GM10847 (cell line): ENCODE results near the gene ADM.

ENCODE experiments used
- POLR2A ChIP-seq: IDR thresholded peaks from 2 replicates; pipeline ENCODE4 v1.6.1; 2011; ENCODE audit not compliant: insufficient read length; ENCODE audit errors: extremely low read depth

Gene ADM

DNA sequence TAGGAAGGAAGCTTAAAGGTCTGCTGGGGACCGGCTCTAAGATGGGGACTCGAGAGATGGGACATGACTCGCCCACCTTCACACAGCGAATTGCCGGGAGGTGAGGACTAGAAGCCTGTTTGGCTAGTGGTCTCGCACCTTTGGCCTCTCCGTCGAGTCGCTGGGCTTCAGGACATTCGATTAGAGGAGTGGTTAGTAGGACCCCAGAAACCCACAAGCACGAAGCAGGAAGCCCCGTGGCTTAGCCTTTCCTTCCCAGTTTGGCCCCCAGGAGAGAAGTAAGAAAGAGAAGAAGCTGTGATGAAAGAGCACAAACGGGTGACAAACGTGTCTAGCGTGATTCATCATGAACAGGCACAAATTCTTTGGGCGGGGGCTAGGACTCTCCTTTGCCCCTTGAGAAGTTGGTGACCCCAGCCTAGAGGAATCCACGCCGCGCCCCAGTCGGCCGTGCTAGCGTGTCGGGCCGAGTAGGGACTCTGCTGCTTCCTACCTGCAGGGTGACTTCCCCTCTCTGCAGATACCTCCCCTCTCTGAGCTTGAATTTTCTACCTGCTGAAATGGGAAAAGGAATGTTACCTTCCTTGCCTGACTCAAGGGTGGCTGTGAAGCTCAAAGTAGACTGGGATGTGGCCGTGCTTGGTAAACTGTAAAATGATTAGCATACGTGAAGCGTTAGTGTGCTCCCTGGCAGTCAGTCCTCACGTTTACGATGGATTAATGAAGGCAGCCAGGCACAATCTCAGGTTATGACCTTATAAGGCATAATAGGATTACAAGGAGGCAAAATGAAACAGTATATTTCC is 1.1 kb upstream of the ADM start:
- no peak for TF ChIP-seq POLR2A

DNA sequence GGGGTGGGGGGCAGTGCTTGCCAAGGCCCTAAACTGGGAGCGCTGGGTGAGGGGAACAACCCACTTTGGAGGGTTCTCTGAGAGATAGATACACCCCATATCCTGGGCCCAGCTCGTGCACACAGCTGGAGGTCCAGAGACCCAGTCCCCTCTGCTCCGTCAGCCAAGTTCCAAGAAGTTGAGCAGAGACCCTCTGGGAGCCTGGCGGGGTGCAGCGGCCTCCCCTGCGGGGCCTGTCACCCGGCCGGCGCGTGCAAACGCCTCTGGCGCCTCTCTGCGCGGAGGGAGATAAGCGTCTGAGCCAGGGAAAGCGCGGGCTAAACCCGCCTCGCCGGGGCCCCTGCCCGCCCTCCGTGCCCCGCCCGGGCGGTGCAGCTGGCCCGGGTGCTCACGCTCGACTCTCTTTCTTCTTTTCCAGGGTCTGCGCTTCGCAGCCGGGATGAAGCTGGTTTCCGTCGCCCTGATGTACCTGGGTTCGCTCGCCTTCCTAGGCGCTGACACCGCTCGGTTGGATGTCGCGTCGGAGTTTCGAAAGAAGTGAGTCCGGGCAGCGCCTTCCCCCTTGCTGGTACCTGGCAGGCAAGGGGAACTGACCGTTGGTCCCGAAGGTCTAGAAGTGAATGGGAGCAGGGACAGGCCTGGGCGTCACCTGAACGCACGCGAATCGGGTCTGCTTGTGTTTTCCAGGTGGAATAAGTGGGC is 540 bp downstream of the ADM start:
- TF ChIP-seq POLR2A: no peak

DNA sequence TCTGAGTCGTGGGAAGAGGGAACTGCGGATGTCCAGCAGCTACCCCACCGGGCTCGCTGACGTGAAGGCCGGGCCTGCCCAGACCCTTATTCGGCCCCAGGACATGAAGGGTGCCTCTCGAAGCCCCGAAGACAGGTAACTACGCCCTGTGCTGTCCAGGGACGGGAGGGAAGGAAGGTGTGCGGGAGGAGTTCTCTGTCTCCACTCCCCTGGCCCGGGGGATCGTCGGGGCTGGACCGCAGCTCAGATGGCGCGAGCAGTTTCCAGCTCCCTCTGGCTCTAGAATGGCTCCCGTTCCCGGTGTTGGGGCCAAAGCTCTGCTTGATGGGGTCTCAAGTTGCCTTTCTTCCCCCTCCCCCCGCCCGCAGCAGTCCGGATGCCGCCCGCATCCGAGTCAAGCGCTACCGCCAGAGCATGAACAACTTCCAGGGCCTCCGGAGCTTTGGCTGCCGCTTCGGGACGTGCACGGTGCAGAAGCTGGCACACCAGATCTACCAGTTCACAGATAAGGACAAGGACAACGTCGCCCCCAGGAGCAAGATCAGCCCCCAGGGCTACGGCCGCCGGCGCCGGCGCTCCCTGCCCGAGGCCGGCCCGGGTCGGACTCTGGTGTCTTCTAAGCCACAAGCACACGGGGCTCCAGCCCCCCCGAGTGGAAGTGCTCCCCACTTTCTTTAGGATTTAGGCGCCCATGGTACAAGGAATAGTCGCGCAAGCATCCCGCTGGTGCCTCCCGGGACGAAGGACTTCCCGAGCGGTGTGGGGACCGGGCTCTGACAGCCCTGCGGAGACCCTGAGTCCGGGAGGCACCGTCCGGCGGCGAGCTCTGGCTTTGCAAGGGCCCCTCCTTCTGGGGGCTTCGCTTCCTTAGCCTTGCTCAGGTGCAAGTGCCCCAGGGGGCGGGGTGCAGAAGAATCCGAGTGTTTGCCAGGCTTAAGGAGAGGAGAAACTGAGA is 1.4 kb downstream of the ADM start:
- TF ChIP-seq POLR2A: no peak

DNA sequence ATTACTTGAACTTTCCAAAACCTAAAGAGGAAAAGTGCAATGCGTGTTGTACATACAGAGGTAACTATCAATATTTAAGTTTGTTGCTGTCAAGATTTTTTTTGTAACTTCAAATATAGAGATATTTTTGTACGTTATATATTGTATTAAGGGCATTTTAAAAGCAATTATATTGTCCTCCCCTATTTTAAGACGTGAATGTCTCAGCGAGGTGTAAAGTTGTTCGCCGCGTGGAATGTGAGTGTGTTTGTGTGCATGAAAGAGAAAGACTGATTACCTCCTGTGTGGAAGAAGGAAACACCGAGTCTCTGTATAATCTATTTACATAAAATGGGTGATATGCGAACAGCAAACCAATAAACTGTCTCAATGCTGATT is 2.1 kb downstream of the ADM start:
- TF ChIP-seq POLR2A: no peak

DNA sequence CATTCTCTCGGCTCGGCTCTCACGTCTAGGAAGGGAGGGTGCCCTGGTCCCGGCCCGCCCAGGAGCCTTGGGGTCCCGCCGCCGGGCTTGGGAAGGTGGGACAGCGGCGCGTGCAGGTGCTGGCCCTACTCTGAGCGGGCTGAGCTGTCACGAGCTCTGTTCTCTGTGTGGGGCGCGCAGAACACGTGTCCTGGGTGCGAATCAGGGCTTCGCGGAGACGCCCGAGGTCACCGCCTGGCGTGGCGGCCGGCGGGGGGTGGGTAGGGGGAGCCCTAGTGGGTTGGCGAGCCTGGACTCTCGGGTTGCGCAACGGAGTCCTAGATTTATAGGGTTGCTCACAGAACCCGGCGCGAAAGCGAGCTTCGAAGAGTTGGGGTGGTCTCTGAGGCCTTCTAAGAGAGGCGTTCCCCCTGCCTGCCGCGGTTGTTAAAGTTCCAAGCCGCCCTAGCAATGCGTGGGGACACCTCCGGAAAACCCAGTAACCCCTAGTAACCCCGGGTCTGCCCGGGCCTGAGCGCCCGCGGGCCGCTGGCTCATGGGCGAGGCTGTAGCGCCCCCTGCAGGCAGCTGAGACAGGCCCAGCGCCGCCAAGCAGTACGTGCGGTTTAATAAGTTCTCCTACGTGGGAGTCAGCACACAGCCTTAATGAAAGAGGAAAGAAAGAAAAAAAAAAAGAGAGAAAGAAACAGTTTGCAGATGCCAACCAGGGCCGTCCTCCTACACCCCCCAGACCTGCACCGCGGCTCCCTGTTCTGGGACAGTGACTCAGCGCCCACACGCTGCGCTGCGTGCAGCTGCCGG is 2.7 kb downstream of the ADM start:
- TF ChIP-seq POLR2A: no peak

DNA sequence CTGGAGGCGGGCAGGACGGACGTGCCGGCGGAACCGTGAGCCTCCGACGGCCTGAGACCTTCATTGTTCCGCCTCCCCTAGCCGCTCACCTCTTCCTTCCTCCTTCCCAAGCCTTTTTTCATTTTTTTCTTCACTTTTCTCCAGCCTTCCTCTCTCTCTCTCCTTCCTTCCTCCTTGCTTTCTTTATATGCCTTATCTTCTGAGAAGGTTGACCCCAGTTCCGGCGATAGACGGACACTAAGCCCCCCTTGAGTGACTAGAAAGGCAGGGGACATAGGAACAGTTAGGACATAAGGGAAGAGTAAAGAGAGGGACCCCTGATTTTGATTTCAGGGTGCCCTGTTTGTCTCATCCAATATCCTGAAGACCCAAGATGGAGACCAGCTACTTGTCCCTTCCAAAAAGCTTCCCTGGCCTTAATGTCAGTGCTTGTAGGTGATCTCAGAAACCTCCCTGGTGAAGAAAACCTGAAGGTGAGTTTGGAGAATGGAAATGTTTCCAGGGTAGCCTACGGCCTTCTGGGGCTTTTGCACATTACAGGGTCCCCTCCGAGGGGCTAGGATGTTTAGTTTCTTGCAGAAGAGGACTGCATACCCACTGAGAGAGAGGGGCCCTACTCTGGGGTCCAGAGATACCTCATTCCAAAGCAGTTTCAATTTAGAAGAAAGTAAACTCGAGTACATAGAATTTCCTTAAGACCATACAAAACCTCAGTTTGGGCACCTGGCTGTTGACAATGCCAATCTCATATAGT is 3.5 kb downstream of the ADM start:
- no peak for TF ChIP-seq POLR2A

DNA sequence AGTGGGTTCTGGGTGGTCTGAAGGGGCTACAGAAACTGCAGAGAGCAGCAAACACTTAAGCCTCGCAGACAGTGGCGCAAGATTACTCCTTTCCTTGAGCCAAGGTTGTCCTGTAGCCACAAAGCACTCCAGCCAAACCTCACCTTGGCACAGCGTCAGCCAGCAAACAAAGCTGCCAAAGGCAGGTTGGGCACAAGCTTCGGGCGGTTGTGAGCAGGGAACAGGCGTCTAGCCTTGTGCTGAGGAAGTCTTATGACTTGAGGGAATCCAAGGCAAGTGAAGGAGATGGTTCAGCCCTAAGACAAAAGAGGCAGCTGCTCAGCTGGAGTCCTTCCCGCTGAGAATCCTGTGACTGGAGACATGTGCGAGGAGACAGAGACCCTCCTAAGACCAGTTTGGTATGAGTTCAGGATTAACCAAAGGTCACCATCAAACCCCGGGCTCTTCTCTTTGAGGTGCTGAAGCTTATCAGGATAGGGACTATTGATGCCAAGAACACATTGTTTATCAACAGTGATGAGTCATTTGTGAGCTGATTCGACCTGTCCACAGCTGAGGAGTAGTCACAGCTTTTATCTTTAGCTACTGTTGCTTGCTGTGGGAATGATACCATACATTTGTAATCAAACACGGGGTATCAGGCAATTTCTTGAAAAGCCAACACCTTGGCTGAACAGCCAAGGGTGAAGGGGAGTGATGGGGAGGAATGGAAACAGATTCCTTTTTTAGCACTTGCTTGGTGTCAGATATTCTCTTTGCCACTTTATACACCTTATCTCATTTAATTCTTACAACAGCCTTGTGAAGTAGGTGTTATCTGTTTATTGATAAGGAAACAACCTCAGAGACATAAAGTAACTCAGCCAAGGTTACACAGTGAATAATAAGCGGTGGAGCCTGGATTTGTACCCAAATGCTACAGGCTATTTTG is 4.6 kb downstream of the ADM start:
- no peak for TF ChIP-seq POLR2A

DNA sequence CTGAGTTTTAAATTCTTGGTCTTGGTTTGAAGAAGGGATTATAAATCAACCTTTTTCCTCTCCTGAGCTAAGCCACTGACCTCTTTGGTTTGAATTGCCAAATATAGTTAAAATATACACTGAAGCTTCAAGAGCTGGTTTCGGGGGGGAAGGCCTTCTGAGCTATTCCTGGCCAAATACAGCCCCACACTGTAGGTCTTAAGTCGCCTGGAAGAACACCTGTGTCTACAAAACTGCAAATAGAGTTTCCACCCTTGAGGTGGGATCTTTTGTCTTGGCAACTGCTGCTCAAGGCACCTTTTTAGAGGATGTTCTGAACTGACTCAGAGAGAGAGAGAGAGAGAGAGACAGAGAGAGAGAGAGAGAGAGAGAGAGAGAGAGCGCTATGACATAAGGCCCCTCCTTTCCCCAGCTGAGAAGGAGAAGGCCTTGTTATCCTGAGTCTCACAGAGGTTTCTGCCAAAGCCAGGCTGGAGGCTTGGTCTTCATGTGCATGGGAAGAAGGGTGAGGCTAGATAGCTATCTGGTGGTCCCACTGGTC is 5.5 kb downstream of the ADM start:
- TF ChIP-seq POLR2A: no peak

DNA sequence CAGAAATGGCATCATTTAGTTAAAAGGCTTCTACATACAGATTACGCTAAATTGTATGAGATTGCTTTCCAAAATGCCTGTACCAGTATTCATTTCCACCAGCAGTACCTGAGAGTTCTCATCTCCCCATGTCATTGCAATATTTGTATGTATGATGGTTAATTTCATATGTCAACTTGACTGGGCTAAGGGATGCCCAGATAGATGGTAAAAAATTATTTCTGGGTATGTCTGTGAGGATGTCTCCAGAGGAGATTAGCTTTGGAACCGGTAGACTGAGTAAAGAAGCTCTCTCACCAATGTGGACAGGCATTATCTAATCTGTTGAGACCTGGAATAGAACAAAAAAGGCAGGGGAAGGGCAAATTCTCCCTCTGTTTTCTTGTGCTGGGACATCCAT is 6.9 kb downstream of the ADM start:
- TF ChIP-seq POLR2A: no peak

DNA sequence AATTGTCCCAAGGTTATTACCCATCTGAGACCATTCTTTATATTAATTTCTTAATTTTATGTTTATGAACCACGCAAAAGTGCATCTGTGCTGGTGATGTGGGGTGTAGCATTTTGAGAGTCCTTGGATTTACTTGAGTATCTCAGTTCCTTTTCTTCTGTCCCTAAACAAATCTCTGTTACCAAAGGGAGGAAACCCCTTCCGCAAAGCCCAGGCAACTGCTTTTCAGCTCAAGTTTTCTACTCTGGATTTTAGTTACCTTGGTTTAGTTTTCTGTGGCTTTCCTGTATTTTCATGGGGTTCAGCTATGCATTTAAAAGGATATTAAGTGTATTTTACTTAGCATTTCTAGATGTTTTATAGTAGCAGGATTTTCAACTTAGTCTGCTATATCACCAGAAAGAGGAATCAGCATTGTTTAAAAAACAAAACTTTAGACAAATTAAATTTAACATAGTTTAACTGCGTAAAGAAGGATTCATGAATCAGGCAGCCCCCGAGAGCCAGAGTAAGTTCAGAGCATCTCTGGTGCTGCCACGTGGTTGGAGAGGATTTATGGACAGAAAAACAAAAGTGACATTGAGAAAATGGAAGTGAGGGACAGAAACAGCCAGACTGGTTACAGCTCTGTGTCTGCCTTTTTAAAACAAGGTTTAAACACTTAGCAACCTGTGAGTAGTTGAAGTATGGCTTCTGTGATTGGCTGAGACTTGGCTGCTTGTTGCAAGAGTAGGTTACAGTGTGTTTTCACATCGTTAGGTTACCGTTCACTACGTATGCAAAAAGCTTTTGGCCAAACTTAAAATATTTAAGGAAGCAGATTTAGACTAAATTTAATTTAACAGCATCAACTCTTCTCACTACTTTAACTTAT is 9.6 kb downstream of the ADM start:
- no peak for TF ChIP-seq POLR2A

DNA sequence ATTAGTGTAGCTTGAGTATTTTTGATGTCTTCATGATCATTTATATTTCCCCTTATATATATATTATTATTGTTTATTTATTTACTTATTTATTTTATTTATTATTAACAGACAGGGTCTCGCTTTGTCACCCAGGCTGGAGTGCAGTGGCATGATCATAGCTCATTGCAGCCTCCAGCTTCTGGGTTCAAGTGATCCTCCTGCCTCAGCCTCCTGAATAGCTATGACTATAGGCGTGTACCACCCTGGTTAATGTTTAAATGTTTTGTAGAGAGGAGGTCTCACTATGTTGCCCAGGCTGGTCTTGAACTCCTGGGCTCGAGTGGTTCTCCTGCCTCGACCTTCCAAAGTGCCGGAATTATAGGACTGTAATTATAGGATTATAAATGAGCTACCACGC is 10.2 kb downstream of the ADM start:
- no peak for TF ChIP-seq POLR2A

DNA sequence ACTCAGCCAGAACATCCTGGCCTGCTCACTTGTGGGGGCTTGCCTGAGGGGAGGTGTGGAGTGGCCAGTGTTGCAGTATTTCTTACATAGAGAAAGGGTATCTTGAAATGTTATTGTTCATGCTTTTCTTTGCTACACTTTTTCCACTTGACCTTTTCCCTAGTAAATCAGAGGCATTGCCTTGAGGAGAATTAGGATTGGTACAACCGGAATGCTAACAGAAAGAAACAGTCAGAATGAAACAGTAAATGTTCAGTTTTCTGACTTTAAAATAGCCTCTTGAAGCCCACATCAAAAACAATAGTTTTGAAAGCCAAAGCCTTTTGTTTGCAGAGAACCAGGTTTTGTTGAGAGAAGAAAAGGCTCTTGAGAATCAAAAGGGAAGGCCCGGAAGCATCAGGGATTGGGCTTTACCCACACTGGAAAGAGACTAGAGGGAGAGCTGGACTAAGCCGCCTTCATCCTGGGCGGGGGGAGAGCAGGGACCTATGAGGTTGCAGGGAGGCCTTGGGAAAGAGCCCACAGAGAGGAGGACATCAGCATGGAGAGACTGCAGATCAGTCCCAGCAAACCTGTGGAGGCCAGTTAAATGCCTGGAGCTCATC is 12.4 kb downstream of the ADM start:
- no peak for TF ChIP-seq POLR2A
